ENCODE measurements around the gene GARNL3. TPM values are rescaled to one million over a fixed set of nuclear protein-coding genes. Genes with fewer than 3 reads are reported as not detected.

Gene GARNL3
- total RNA-seq, 1 donor from 2014 or later = 21.4 TPM

DNA sequence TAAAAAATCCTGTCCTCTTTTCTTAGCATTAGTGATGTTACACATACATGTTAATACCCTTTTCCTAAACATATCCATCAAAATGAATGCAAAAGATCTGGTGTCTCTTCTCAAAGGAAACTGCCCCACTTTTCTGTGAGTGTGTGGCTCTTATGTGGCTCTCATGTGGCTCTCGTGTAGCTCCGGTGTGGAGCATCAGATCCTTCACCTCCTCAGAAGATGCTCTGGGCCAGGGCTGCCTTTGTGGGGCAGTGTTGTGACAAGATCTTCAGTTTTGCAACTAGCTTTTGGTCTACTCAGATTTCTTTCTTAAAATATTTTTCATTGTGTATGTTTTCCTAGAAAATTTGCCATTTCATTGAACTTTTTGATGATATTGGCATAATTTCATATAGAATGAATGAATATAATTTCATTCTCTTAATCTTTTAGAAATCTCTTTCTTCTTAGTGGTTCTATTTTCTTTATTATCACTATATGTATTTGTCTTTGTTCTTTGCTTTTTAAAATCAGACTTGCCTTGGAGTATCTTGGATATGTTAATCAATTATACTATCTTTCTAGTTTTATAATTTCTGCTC is 19.4 kb downstream of the GARNL3 start:
- H3K36me3 Mint-ChIP-seq (ENCODE audit: insufficient read depth) = peaks cover 2% of the 10 kb centered on the region
- no peak overlapping the region for H3K27ac Mint-ChIP-seq
- H3K4me3 Mint-ChIP-seq (ENCODE audit: low read depth) = no peak overlapping the region
- H3K4me1 Mint-ChIP-seq (ENCODE audit: low read depth) = peaks cover 22% of the 10 kb centered on the region
- H3K9me3 Mint-ChIP-seq (ENCODE audit: low read depth) = peaks cover 4% of the 10 kb centered on the region
- peaks cover 3% of the 10 kb centered on the region for H3K27me3 Mint-ChIP-seq
- no peak for DNase-seq (ENCODE audit: low spot score, unreplicated experiment)
- TF ChIP-seq, protein P1, sequence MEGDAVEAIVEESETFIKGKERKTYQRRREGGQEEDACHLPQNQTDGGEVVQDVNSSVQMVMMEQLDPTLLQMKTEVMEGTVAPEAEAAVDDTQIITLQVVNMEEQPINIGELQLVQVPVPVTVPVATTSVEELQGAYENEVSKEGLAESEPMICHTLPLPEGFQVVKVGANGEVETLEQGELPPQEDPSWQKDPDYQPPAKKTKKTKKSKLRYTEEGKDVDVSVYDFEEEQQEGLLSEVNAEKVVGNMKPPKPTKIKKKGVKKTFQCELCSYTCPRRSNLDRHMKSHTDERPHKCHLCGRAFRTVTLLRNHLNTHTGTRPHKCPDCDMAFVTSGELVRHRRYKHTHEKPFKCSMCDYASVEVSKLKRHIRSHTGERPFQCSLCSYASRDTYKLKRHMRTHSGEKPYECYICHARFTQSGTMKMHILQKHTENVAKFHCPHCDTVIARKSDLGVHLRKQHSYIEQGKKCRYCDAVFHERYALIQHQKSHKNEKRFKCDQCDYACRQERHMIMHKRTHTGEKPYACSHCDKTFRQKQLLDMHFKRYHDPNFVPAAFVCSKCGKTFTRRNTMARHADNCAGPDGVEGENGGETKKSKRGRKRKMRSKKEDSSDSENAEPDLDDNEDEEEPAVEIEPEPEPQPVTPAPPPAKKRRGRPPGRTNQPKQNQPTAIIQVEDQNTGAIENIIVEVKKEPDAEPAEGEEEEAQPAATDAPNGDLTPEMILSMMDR (IDR thresholded peaks at IDR 0.05; ENCODE audit: unreplicated experiment) = no peak

DNA sequence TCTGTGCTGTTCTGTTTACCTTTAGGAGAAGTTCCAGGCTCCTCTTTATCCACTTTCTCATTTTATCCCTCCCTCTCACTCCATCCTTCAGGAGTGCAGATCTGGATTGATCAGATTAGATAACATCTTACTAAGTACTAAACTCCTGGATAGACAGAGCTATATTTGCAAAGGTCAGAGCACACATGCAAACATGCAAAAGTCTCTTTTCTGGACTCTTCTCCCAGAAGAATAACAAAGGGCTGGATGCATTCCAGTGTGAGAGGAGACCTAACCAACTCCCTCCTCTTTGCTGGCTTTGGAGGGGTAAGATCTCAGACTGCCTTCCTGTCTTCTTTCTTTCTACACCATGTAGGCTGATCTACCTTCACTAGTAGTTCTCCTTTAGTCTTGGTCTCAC is 21.4 kb downstream of the GARNL3 start:
- TF ChIP-seq, protein P1 (IDR thresholded peaks at IDR 0.05; ENCODE audit: unreplicated experiment) = no peak
- DNase-seq (ENCODE audit: low spot score, unreplicated experiment) = no peak
- peaks cover under 1% of the 10 kb centered on the region for H3K27me3 Mint-ChIP-seq
- H3K36me3 Mint-ChIP-seq (ENCODE audit: insufficient read depth) = no peaks in the 10 kb centered on the region
- peak overlapping the region; percentile 40 for H3K27ac Mint-ChIP-seq
- no peak overlapping the region for H3K4me3 Mint-ChIP-seq (ENCODE audit: low read depth)
- H3K4me1 Mint-ChIP-seq (ENCODE audit: low read depth) = peaks cover 7% of the 10 kb centered on the region
- H3K9me3 Mint-ChIP-seq (ENCODE audit: low read depth) = no peaks in the 10 kb centered on the region

DNA sequence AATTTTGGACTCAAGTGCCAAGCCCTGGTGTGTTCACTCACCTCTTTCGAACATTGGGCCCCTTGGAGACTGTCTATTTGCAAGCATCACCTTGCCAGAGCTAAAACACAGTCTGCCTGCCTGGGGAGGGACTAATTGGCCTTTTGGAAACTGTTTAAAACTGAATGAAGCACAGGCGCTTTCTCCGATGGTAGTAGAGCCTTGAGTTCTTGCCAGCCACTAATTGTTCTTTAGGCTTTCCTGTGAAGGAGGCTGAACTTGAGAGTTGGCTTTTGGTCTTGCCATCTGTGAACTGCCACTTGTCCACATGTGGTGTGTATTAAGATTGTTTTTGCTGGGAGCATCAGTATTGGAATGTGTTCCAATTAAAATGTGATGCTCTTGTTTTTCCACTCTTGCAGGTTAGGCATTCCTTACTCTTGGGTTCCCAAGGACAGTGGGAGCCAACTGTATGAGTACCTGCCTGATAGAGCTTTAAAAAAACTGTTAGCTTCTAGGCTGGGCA is 26.0 kb downstream of the GARNL3 start:
- Mint-ChIP-seq H3K27me3 (no peaks in the 10 kb centered on the region), H3K27ac (no peak overlapping the region), H3K4me3 (ENCODE audit: low read depth) (no peak overlapping the region), H3K36me3 (ENCODE audit: insufficient read depth) (no peaks in the 10 kb centered on the region), H3K4me1 (ENCODE audit: low read depth) (peaks cover 11% of the 10 kb centered on the region), H3K9me3 (ENCODE audit: low read depth) (no peaks in the 10 kb centered on the region)
- DNase-seq (ENCODE audit: low spot score, unreplicated experiment) = no peak
- TF ChIP-seq, protein P1 (IDR thresholded peaks at IDR 0.05; ENCODE audit: unreplicated experiment) = no peak

DNA sequence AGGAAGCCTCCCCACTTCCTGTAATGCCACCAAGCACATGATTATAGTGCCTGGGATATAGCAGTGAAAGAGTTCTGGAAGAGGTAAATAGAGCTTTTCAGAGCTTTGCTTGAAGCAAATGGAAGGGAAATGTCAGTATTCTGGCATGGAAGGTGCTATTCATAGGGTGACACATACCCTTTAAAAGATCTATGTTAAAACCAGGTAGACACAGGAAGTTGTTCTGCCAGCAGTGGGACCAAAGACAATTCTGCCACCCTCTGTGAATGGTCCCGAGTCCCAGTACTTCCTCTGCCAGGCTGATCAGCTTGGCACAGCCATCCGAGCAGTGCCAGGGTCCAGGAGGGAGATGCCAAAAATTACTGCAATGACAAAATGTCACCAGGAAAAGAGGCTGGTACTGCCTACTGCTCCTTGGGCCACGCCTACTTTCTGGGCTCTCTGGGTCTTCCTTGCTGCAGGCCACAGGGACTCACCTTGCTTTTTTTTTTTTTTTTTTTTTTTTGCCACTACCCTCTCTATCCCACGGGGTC is 26.7 kb downstream of the GARNL3 start:
- DNase-seq (ENCODE audit: low spot score, unreplicated experiment) = no peak
- Mint-ChIP-seq H3K4me1 (ENCODE audit: low read depth) (peaks cover 10% of the 10 kb centered on the region), H3K4me3 (ENCODE audit: low read depth) (no peak overlapping the region), H3K27ac (no peak overlapping the region), H3K36me3 (ENCODE audit: insufficient read depth) (no peaks in the 10 kb centered on the region), H3K27me3 (no peaks in the 10 kb centered on the region), H3K9me3 (ENCODE audit: low read depth) (no peaks in the 10 kb centered on the region)
- TF ChIP-seq, protein P1 (IDR thresholded peaks at IDR 0.05; ENCODE audit: unreplicated experiment) = no peak

DNA sequence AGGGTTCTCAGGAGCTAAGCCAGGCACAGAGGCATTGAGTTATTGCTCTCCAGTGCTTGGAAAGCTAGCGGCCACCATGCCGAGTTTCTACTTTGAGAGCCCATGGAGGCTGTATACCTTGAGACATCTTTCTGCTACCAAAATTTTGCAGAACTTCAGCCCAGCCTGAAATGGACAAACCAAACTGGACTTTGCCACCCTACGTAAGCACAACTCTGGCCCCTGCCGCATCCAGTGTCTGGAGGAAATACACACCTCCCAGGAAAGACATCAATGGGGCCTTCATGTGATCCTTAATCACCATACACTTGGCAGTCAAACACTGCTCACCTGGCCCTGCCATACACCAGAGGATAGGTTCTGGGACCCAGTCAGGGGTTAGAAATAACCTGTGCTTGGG is 27.8 kb downstream of the GARNL3 start:
- H3K27ac Mint-ChIP-seq = no peak overlapping the region
- no peak overlapping the region for H3K4me3 Mint-ChIP-seq (ENCODE audit: low read depth)
- peaks cover 1% of the 10 kb centered on the region for H3K36me3 Mint-ChIP-seq (ENCODE audit: insufficient read depth)
- no peaks in the 10 kb centered on the region for H3K9me3 Mint-ChIP-seq (ENCODE audit: low read depth)
- TF ChIP-seq, protein P1 (IDR thresholded peaks at IDR 0.05; ENCODE audit: unreplicated experiment) = no peak
- H3K4me1 Mint-ChIP-seq (ENCODE audit: low read depth) = peaks cover 10% of the 10 kb centered on the region
- DNase-seq (ENCODE audit: low spot score, unreplicated experiment) = no peak
- H3K27me3 Mint-ChIP-seq = no peaks in the 10 kb centered on the region

Measured in progenitor cell of endocrine pancreas (in vitro differentiated cells).